Transverse colon (tissue), 4 donors: ENCODE results near the gene MYO7A. TPM values are rescaled to one million over a fixed set of nuclear protein-coding genes. Genes with fewer than 3 reads are reported as not detected.

Experiments
- DNase-seq: peaks from one replicate; pipeline ENCODE4 v3.0.0-alpha.2; 2019
- H3K27ac ChIP-seq, 4 donors: fragments of 200-600 bp; sonication (generic); 2 replicates each; pipeline ENCODE4 v1.5.1; 2016 to 2018; ENCODE audit warnings: inconsistent platforms in 4 of 4
- H3K27me3 ChIP-seq: fragments of 200-600 bp; sonication (generic); 2 replicates; pipeline ENCODE4 v1.5.1; 2017; ENCODE audit warnings: inconsistent platforms
- H3K36me3 ChIP-seq, 4 donors: fragments of 200-600 bp; sonication (generic); 2 replicates each; pipeline ENCODE4 v1.5.1; 2017 to 2019; ENCODE audit warnings: inconsistent platforms in 4 of 4
- H3K4me1 ChIP-seq, 4 donors: fragments of 200-600 bp; sonication (generic); 2 replicates each; pipeline ENCODE4 v1.5.1; 2017 to 2020; ENCODE audit warnings: inconsistent platforms in 4 of 4
- H3K4me3 ChIP-seq, 4 donors: fragments of 200-600 bp; sonication (generic); 1 replicate in 1 of 4; 2 replicates in 3 of 4; pipeline versions ENCODE4 v1.5.1 to v1.6.1; 2017 to 2019; ENCODE audit warnings: inconsistent platforms in 4 of 4
- H3K9me3 ChIP-seq, 2 donors: fragments of 200-600 bp; sonication (generic); 2 replicates each; pipeline ENCODE4 v1.5.1; 2017 to 2019; ENCODE audit warnings: inconsistent platforms in 2 of 2
- EP300 ChIP-seq: sonication (generic); formaldehyde crosslinking; IDR thresholded peaks from one replicate; pipeline ENCODE4 v1.6.1; 2017; ENCODE audit warnings: antibody characterized with exemption, low read depth
- POLR2A ChIP-seq: fragments of 450-650 bp; IDR thresholded peaks from one replicate; pipeline ENCODE4 v1.6.1; 2016; ENCODE audit warnings: antibody characterized with exemption, mild to moderate bottlenecking, moderate library complexity
- POLR2AphosphoS5 ChIP-seq, 3 donors: sonication (generic); formaldehyde crosslinking; IDR thresholded peaks; one replicate each; pipeline ENCODE4 v1.6.1; 2016; ENCODE audit warnings: antibody characterized with exemption in 3 of 3
- WGBS, 2 donors: methylation state at CpG; one replicate each; pipeline ENCODE4 v1.1.5; 2018; ENCODE audit warnings: low coverage in 1 of 2; 5-methylcytosine and 5-hydroxymethylcytosine counted together
- in situ Hi-C, 4 donors: fragments of 200-750 bp; cut with MboI; loops; one replicate each; pipeline versions ENCODE4 v1.15.0 to v1.15.1; 2017; ENCODE audit warnings: low sequenced_read_pairs in 3 of 4, low pct_ligation_motif_present in 1 of 4, low pct_unique_long_range_greater_than_20kb in 1 of 4
- intact Hi-C: fragments of 100-400 bp; cut with DNase I; formaldehyde crosslinking; loops from one replicate; pipeline ENCODE4 v1.15.1; 2023; ENCODE audit warnings: low total_unique reads
- total RNA-seq, 4 donors: library from RNA; depleted of rRNA; stranded (reverse); fragments of >200 nt; gene quantifications; one replicate each; pipeline ENCODE4 v1.1.0, GENCODE V29; 2016
- TF ChIP-seq, protein P1 (sequence below), 5 experiments: fragments of 200-600 bp in 3 of 5; fragments of 450-650 bp in 2 of 5; sonication (generic) in 3 of 5; IDR thresholded peaks; 1 replicate in 2 of 5; 2 replicates in 3 of 5; pipeline ENCODE4 v1.5.1; 2016 to 2017; ENCODE audit warnings: antibody characterized with exemption in 5 of 5, inconsistent platforms in 3 of 5, mild to moderate bottlenecking in 2 of 5, moderate library complexity in 1 of 5

The MYO7A gene
- total RNA-seq, 4 donors from 2014 or later, result 4.6 to 11.2 (median 5.5) TPM

DNA sequence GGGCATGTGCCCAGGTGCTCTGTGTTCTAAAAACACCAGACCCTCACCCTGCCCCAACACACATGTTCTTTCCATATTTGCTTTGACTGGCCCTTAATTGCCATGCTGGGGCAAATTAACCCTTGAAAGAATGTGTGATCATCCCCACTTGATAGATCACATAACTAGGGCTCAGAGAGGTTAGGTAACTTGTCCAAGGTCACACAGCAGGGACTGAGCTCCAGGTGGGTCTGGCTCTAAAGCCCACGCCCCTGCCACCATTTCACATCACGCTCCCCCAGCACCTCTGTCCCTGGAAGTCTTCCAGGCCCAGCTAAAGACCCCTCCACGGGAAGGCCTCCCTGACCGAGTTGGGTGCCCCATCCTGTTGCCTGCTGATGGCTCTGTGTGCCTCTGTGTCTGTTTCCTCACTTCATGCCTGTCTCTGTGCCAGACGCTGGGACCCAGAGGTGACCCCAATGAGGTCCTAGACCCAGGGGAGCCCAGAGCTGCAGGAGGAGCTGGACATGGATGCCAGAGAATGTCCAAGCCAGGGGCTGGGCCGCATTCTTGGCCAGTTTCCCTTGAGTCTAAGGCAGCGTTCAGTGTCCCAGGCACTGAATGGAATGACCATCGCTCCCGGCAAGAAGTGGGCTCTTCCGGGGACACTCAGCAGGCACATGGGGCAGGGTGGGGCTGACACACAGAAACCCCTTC, 79.7 kb downstream of the MYO7A start:
- Histone ChIP-seq H3K9me3 (no peaks in the 10 kb centered on the region), H3K27ac (no peak overlapping the region), H3K4me1 (no peaks in the 10 kb centered on the region), H3K36me3 (no peaks in the 10 kb centered on the region), H3K4me3 (no peak overlapping the region), H3K27me3 (no peaks in the 10 kb centered on the region)
- in situ Hi-C loops (no loop called here), intact Hi-C loops (no loop called here)
- WGBS, 2 donors, result 73% methylated on average over 10 of the region's 10 CpGs; no CpG with 5 or more reads in 1 of the 2 donors
- DNase-seq, result no peak
- TF ChIP-seq, protein P1, sequence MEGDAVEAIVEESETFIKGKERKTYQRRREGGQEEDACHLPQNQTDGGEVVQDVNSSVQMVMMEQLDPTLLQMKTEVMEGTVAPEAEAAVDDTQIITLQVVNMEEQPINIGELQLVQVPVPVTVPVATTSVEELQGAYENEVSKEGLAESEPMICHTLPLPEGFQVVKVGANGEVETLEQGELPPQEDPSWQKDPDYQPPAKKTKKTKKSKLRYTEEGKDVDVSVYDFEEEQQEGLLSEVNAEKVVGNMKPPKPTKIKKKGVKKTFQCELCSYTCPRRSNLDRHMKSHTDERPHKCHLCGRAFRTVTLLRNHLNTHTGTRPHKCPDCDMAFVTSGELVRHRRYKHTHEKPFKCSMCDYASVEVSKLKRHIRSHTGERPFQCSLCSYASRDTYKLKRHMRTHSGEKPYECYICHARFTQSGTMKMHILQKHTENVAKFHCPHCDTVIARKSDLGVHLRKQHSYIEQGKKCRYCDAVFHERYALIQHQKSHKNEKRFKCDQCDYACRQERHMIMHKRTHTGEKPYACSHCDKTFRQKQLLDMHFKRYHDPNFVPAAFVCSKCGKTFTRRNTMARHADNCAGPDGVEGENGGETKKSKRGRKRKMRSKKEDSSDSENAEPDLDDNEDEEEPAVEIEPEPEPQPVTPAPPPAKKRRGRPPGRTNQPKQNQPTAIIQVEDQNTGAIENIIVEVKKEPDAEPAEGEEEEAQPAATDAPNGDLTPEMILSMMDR (IDR thresholded peaks at IDR 0.05), result no peak
- TF ChIP-seq POLR2A, result no peak
- TF ChIP-seq EP300, result no peak
- TF ChIP-seq POLR2AphosphoS5 (IDR thresholded peaks at IDR 0.05), result no peak

DNA sequence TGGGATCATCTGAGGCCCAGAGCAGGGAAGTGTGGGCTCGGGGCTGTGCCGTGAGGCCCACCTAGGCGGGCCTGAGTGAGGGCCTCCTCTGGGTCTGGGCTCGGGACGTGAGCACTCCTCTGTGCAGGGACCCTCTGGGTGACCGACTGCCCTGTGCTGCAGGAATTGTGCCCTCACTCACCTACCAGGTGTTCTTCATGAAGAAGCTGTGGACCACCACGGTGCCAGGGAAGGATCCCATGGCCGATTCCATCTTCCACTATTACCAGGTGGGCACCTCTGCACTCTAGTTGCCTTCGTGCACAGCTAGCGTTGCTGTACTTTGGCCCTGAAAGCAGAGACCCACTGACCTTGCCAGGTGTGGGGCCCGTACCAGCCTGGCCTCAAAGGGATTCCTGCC, 80.5 kb downstream of the MYO7A start:
- WGBS, 2 donors, result 56% methylated on average over 11 of the region's 11 CpGs; no CpG with 5 or more reads in 1 of the 2 donors
- Histone ChIP-seq H3K36me3 (no peaks in the 10 kb centered on the region), H3K4me1 (no peaks in the 10 kb centered on the region), H3K9me3 (no peaks in the 10 kb centered on the region), H3K4me3 (no peak overlapping the region), H3K27me3 (no peaks in the 10 kb centered on the region), H3K27ac (no peak overlapping the region)
- intact Hi-C loops, result no loop called here
- in situ Hi-C loops, result no loop called here
- TF ChIP-seq POLR2A, result no peak
- no peak for TF ChIP-seq POLR2AphosphoS5 (IDR thresholded peaks at IDR 0.05)
- TF ChIP-seq, protein P1 (IDR thresholded peaks at IDR 0.05), result no peak
- no peak for TF ChIP-seq EP300
- DNase-seq, result no peak

GRCh38 chr11:77209663-77210062, 81.6 kb downstream of the MYO7A start:
- Histone ChIP-seq H3K9me3 (no peaks in the 10 kb centered on the region), H3K27ac (no peak overlapping the region), H3K4me3 (no peak overlapping the region), H3K36me3 (no peaks in the 10 kb centered on the region), H3K4me1 (no peaks in the 10 kb centered on the region), H3K27me3 (no peaks in the 10 kb centered on the region)
- in situ Hi-C loops (no loop called here), intact Hi-C loops (no loop called here)
- WGBS, 2 donors, result 73 to 79% methylated on average over 4 of the region's 4 CpGs
- DNase-seq, result no peak
- TF ChIP-seq, protein P1 (IDR thresholded peaks at IDR 0.05), result no peak
- no peak for TF ChIP-seq POLR2AphosphoS5 (IDR thresholded peaks at IDR 0.05)
- no peak for TF ChIP-seq POLR2A
- no peak for TF ChIP-seq EP300

DNA sequence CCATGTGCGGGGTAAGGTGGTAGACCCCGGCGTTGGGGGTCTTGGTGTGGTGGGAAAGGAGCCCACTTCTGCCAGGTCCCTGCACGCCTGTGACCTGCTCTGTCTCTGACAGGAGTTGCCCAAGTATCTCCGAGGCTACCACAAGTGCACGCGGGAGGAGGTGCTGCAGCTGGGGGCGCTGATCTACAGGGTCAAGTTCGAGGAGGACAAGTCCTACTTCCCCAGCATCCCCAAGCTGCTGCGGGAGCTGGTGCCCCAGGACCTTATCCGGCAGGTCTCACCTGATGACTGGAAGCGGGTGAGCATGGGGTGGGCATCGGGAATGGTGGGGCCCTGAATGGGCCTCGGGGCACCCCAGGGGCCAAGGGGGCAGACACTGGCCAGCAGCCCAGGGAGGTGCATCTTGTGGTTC, 83.0 kb downstream of the MYO7A start:
- H3K4me1 ChIP-seq, result no peaks in the 10 kb centered on the region
- 90% methylated on average over 14 of the region's 14 CpGs; no CpG with 5 or more reads in 1 of the 2 donors for WGBS, 2 donors
- TF ChIP-seq EP300 (no peak), POLR2AphosphoS5 (IDR thresholded peaks at IDR 0.05) (no peak), POLR2A (no peak)
- TF ChIP-seq, protein P1 (IDR thresholded peaks at IDR 0.05), result no peak
- no peak overlapping the region for H3K4me3 ChIP-seq
- no peak for DNase-seq
- in situ Hi-C loops (no loop called here), intact Hi-C loops (no loop called here)
- no peaks in the 10 kb centered on the region for H3K36me3 ChIP-seq
- H3K27ac ChIP-seq, result no peak overlapping the region
- no peaks in the 10 kb centered on the region for H3K9me3 ChIP-seq
- no peaks in the 10 kb centered on the region for H3K27me3 ChIP-seq
